ENCODE measurements around the gene XYLT1. TPM values are rescaled to one million over a fixed set of nuclear protein-coding genes. Genes with fewer than 3 reads are reported as not detected.

Gene XYLT1
- total RNA-seq, 6 experiments from 2014 or later, result 0.48 to 2.0 (median 0.59) TPM

GRCh38 chr16:17078931-17079631 lies 391.7 kb downstream of the XYLT1 start:
- H3K27ac ChIP-seq, result no peak overlapping the region
- ATAC-seq (no peak), DNase-seq (no peak)
- H3K27me3 ChIP-seq, result peaks cover 0 to 4% of the 10 kb centered on the region in 2 donors
- no peaks in the 10 kb centered on the region for H3K9me3 ChIP-seq
- TF ChIP-seq POLR2A (IDR thresholded peaks at IDR 0.05) (no peak), CTCF (IDR thresholded peaks at IDR 0.05) (no peak)
- no peaks in the 10 kb centered on the region for H3K36me3 ChIP-seq
- intact Hi-C loops (cut with DNase I), result no loop called here
- H3K4me3 ChIP-seq, result no peak overlapping the region
- H3K4me1 ChIP-seq, result no peaks in the 10 kb centered on the region
- 54% methylated on average over 4 of the region's 5 CpGs for WGBS (ENCODE audit: insufficient coverage, low coverage, low lambda C conversion rate, missing lambda C conversion rate)

GRCh38 chr16:17076818-17077498 lies 393.8 kb downstream of the XYLT1 start:
- H3K4me3 ChIP-seq, result no peak overlapping the region
- H3K9me3 ChIP-seq, result no peaks in the 10 kb centered on the region
- ATAC-seq (no peak), DNase-seq (no peak)
- no peaks in the 10 kb centered on the region for H3K4me1 ChIP-seq
- H3K27ac ChIP-seq, result no peak overlapping the region
- intact Hi-C loops (cut with DNase I), result no loop called here
- H3K36me3 ChIP-seq, result no peaks in the 10 kb centered on the region
- WGBS (ENCODE audit: insufficient coverage, low coverage, low lambda C conversion rate, missing lambda C conversion rate), result 50% methylated on average over 5 of the region's 5 CpGs
- TF ChIP-seq CTCF (IDR thresholded peaks at IDR 0.05) (no peak), POLR2A (IDR thresholded peaks at IDR 0.05) (no peak)
- H3K27me3 ChIP-seq, result peaks cover 0 to 4% of the 10 kb centered on the region in 2 donors

GRCh38 chr16:17076092-17076754 lies 394.5 kb downstream of the XYLT1 start:
- no peak for TF ChIP-seq POLR2A (IDR thresholded peaks at IDR 0.05)
- TF ChIP-seq CTCF (IDR thresholded peaks at IDR 0.05), result no peak
- ATAC-seq, result no peak
- DNase-seq, result no peak
- intact Hi-C loops (cut with DNase I), result no loop called here
- no peaks in the 10 kb centered on the region for H3K4me1 ChIP-seq
- no peak overlapping the region for H3K27ac ChIP-seq
- no peaks in the 10 kb centered on the region for H3K36me3 ChIP-seq
- WGBS (ENCODE audit: insufficient coverage, low coverage, low lambda C conversion rate, missing lambda C conversion rate), result 59% methylated on average over 6 of the region's 9 CpGs
- no peak overlapping the region for H3K4me3 ChIP-seq
- H3K9me3 ChIP-seq, result no peaks in the 10 kb centered on the region
- H3K27me3 ChIP-seq, result peaks cover 0 to 4% of the 10 kb centered on the region in 2 donors

DNA sequence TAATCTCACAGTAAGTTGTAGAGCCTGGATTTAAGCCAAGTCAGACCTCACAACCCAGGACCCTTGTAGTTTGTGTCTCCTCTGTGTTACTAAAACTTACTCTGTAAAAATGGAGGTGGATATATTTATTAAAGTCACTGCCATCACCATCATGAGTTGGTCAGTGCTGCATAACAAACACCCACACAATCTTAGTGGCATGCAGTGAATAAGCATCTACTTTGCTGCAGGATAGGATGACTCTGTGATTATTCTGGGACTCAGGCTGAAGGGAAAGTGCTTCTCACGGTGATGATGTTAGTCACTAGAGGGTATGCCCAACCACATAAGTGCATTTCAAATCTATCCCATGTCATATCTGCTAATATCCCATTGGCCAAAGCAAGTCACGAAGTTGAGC lies 398.7 kb downstream of the XYLT1 start:
- TF ChIP-seq CTCF (IDR thresholded peaks at IDR 0.05), result no peak
- TF ChIP-seq POLR2A (IDR thresholded peaks at IDR 0.05), result no peak
- intact Hi-C loops (cut with DNase I), result no loop called here
- no peak overlapping the region for H3K27ac ChIP-seq
- no peak overlapping the region for H3K4me3 ChIP-seq
- H3K4me1 ChIP-seq, result no peaks in the 10 kb centered on the region
- H3K36me3 ChIP-seq, result no peaks in the 10 kb centered on the region
- no peaks in the 10 kb centered on the region for H3K9me3 ChIP-seq
- ATAC-seq, result no peak
- WGBS (ENCODE audit: insufficient coverage, low coverage, low lambda C conversion rate, missing lambda C conversion rate), result 58% methylated on average over 2 of the region's 2 CpGs
- no peak for DNase-seq
- H3K27me3 ChIP-seq, result peaks cover 0 to 2% of the 10 kb centered on the region in 2 donors
